ENCODE data around the gene ZFHX2.

ZFHX2 gene

DNA sequence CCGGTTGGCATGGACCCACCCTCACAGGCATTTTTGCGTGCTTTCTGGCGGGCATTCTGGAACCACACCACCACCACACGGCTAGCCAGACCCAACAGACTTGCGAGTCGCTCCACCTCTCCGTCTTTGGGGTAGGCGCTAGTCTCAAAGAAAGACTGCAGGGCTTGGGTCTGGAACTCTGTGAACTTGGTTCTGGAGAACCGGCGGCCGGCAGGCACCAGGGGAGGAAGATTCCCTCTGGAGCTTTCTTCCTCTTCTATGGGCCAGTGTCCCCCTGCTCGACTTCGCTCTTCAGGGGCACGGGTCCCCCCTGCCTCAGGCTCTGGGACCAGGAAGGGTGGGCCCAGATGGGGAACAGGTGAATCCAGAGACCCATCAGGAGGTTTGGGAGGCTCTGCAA lies 26.6 kb downstream of the ZFHX2 start:
- no peak for TF ChIP-seq ZBTB7A (IDR thresholded peaks at IDR 0.05; ENCODE audit: low read depth)

DNA sequence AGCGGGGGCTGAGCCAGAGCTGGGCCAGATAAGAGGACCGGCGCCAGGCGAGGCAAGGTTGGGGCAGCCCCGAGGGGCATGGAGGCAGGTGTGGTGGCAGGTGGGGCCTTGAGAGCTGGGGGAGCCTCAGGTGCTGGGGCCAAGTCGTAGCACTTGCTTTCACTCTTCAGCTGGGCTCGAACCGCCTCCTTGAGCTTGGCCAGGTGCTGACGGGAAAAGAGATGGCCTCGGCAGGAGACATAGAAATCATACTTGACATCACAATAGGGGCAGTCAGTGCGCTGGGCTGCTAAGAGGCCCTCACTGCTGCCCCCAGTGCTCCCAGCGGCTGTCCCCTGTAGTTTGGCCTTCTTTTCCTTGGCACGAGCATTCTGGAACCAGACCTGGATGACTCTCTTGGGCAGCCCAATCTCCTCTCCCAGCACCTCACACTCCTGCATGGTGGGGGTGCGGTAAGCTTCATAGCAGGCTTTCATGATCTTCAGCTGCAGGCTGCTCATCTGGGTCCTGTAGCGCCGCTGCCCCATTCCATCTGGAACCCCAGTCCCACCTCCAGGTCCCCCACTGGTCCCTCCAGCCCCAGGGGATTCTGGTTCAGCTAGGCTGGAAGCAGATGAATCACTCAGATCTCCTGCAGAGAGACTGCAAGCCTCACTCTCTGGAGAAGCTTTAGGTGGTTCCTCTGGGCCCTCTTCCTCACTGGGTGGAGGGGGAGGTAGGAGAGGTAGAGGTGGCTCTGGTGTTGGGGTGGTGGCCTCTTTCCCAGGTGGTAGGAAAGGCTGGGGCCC lies 28.1 kb downstream of the ZFHX2 start:
- TF ChIP-seq, protein P1, sequence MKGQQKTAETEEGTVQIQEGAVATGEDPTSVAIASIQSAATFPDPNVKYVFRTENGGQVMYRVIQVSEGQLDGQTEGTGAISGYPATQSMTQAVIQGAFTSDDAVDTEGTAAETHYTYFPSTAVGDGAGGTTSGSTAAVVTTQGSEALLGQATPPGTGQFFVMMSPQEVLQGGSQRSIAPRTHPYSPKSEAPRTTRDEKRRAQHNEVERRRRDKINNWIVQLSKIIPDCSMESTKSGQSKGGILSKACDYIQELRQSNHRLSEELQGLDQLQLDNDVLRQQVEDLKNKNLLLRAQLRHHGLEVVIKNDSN (IDR thresholded peaks at IDR 0.05) = no peak
- TF ChIP-seq RAD21 (IDR thresholded peaks at IDR 0.05; ENCODE audit: low read depth) (no peak), TEAD4 (IDR thresholded peaks at IDR 0.05) (no peak), YY1 (IDR thresholded peaks at IDR 0.05; ENCODE audit: low read depth) (no peak), EP300 (IDR thresholded peaks at IDR 0.05; ENCODE audit: borderline replicate concordance) (no peak), EGR1 (IDR thresholded peaks at IDR 0.05) (no peak), TCF12 (IDR thresholded peaks at IDR 0.05; ENCODE audit: low read depth) (no peak), TAF1 (IDR thresholded peaks at IDR 0.05; ENCODE audit: low read depth) (no peak), FOXM1 (IDR thresholded peaks at IDR 0.05; ENCODE audit: borderline replicate concordance, low read depth) (no peak), ZBTB7A (IDR thresholded peaks at IDR 0.05; ENCODE audit: low read depth) (no peak), NFIC (IDR thresholded peaks at IDR 0.05) (no peak), CREB1 (IDR thresholded peaks at IDR 0.05; ENCODE audit: low read depth) (no peak), CEBPB (IDR thresholded peaks at IDR 0.05) (no peak)
- TF ChIP-seq, protein P2, sequence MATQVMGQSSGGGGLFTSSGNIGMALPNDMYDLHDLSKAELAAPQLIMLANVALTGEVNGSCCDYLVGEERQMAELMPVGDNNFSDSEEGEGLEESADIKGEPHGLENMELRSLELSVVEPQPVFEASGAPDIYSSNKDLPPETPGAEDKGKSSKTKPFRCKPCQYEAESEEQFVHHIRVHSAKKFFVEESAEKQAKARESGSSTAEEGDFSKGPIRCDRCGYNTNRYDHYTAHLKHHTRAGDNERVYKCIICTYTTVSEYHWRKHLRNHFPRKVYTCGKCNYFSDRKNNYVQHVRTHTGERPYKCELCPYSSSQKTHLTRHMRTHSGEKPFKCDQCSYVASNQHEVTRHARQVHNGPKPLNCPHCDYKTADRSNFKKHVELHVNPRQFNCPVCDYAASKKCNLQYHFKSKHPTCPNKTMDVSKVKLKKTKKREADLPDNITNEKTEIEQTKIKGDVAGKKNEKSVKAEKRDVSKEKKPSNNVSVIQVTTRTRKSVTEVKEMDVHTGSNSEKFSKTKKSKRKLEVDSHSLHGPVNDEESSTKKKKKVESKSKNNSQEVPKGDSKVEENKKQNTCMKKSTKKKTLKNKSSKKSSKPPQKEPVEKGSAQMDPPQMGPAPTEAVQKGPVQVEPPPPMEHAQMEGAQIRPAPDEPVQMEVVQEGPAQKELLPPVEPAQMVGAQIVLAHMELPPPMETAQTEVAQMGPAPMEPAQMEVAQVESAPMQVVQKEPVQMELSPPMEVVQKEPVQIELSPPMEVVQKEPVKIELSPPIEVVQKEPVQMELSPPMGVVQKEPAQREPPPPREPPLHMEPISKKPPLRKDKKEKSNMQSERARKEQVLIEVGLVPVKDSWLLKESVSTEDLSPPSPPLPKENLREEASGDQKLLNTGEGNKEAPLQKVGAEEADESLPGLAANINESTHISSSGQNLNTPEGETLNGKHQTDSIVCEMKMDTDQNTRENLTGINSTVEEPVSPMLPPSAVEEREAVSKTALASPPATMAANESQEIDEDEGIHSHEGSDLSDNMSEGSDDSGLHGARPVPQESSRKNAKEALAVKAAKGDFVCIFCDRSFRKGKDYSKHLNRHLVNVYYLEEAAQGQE (IDR thresholded peaks at IDR 0.05; ENCODE audit: low read depth) = no peak
- TF ChIP-seq, protein P3, sequence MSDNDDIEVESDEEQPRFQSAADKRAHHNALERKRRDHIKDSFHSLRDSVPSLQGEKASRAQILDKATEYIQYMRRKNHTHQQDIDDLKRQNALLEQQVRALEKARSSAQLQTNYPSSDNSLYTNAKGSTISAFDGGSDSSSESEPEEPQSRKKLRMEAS (IDR thresholded peaks at IDR 0.05) = no peak

DNA sequence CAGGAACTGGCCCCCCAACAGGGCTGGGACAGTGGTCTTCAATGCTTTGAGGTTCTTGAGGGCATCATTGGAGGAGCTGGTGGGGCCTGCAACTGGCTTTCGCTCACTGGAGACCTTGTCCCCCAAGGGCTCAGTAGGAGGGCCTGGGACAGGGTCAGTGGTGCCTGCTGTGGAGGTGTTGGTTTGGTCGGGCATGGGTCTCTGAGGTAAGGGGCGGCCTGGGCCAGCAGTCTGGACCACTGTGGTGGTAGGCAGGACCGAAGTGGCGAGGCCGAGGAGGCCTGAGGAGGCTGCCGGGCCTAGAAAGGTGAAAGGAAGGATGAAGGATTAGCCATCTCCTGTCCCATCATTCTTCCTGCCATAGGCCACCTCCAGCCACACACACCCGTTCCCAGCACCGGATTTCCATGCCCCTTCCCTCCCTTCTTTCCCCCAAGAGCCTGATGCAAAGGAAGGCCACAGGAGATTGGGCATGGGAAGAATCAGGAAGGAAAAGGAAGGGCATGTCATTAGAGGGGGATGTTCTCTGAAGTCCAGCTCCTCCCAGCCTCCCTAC lies 28.8 kb downstream of the ZFHX2 start:
- TF ChIP-seq TCF12 (IDR thresholded peaks at IDR 0.05; ENCODE audit: low read depth) (no peak), EP300 (IDR thresholded peaks at IDR 0.05; ENCODE audit: borderline replicate concordance) (no peak), FOXM1 (IDR thresholded peaks at IDR 0.05; ENCODE audit: borderline replicate concordance, low read depth) (no peak), ZBTB7A (IDR thresholded peaks at IDR 0.05; ENCODE audit: low read depth) (no peak), TEAD4 (IDR thresholded peaks at IDR 0.05) (no peak), CEBPB (IDR thresholded peaks at IDR 0.05) (no peak), YY1 (IDR thresholded peaks at IDR 0.05; ENCODE audit: low read depth) (no peak), TAF1 (IDR thresholded peaks at IDR 0.05; ENCODE audit: low read depth) (no peak), CREB1 (IDR thresholded peaks at IDR 0.05; ENCODE audit: low read depth) (no peak), NFIC (IDR thresholded peaks at IDR 0.05) (no peak), EGR1 (IDR thresholded peaks at IDR 0.05) (no peak), RAD21 (IDR thresholded peaks at IDR 0.05; ENCODE audit: low read depth) (no peak)
- TF ChIP-seq, protein P1 (IDR thresholded peaks at IDR 0.05) = no peak
- TF ChIP-seq, protein P2 (IDR thresholded peaks at IDR 0.05; ENCODE audit: low read depth) = no peak
- TF ChIP-seq, protein P3 (IDR thresholded peaks at IDR 0.05) = no peak

DNA sequence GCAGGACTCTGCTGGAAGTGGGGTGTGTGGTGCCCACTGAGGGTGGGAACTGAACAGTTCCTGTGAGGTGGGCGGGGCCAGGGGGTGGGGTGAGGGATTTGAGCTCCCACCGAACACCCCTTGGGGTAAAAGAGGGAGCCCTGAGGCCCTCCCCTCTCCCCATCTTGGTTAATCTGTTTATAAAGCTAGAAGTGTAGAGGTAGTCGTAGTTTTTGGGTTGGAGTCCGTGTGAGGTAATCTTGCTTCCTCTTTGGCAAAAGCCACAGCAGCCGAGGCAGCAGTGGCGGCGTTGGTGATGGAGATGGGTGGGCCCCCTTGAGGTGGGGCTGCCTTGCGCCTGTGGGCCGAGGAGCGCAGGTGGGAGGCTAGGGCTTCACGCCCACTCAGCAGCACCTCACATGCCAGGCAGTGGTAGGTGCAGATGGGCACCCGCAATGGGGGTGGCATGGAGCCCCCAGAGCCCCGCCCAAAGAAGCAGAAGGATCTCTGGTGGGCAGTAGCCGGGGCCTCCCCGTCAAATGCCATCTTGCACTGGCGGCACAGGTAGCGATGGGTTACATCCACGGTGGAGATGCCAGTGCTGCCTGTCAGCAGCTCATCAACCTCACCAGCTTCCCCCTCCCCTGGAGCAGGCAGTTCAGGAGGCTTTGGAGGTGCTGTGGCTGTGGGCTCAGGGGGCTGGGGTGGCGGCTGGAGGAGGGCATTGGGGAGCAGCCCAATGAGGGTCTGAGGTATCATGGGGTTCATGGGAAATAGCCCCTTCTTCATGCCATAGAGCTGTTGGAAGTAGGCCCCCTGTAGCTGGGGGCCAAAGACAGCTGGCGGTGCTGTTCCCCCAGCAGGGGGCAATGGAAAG lies 29.6 kb downstream of the ZFHX2 start:
- TF ChIP-seq, protein P1 (IDR thresholded peaks at IDR 0.05) = no peak
- TF ChIP-seq NFIC (IDR thresholded peaks at IDR 0.05) (no peak), TCF12 (IDR thresholded peaks at IDR 0.05; ENCODE audit: low read depth) (no peak)
